ENCODE results near the gene MRPS6.
A peak's percentile ranks its signal among the peaks of the same experiment; 100 is the strongest.

Gene MRPS6

GRCh38 chr21:34100790-34101189 is 27.4 kb downstream of the MRPS6 start:
- peak; percentile 37 for DNase-seq (ENCODE audit: low spot score)

- no peak for DNase-seq (ENCODE audit: low spot score)
Observed at GRCh38 chr21:34105947-34106541, 32.7 kb downstream of the MRPS6 start.

GRCh38 chr21:34107606-34108005 is 34.2 kb downstream of the MRPS6 start:
- no peak for DNase-seq (ENCODE audit: low spot score)

GRCh38 chr21:34109075-34109474 is 35.7 kb downstream of the MRPS6 start:
- no peak for DNase-seq (ENCODE audit: low spot score)

- DNase-seq (ENCODE audit: low spot score): no peak
Observed at GRCh38 chr21:34110594-34111202, 37.3 kb downstream of the MRPS6 start.

- DNase-seq (ENCODE audit: low spot score): no peak
Observed at GRCh38 chr21:34112316-34113033, 39.1 kb downstream of the MRPS6 start.

GRCh38 chr21:34113842-34114241 is 40.5 kb downstream of the MRPS6 start:
- no peak for DNase-seq (ENCODE audit: low spot score)

GRCh38 chr21:34115160-34115559 is 41.8 kb downstream of the MRPS6 start:
- no peak for DNase-seq (ENCODE audit: low spot score)

GRCh38 chr21:34116569-34116968 is 43.2 kb downstream of the MRPS6 start:
- no peak for DNase-seq (ENCODE audit: low spot score)

- DNase-seq (ENCODE audit: low spot score): no peak
Observed at GRCh38 chr21:34120867-34121266, 47.5 kb downstream of the MRPS6 start.

GRCh38 chr21:34122047-34122446 is 48.7 kb downstream of the MRPS6 start:
- no peak for DNase-seq (ENCODE audit: low spot score)

GRCh38 chr21:34123609-34124008 is 50.2 kb downstream of the MRPS6 start:
- no peak for DNase-seq (ENCODE audit: low spot score)

- no peak for DNase-seq (ENCODE audit: low spot score)
Observed at GRCh38 chr21:34126269-34126668, 52.9 kb downstream of the MRPS6 start.

- no peak for DNase-seq (ENCODE audit: low spot score)
Observed at GRCh38 chr21:34126691-34127090, 53.3 kb downstream of the MRPS6 start.

- DNase-seq (ENCODE audit: low spot score): no peak
Observed at GRCh38 chr21:34128124-34128523, 54.7 kb downstream of the MRPS6 start.

- no peak for DNase-seq (ENCODE audit: low spot score)
Observed at GRCh38 chr21:34128674-34129038, 55.3 kb downstream of the MRPS6 start.

GRCh38 chr21:34129039-34129891 is 55.9 kb downstream of the MRPS6 start:
- DNase-seq (ENCODE audit: low spot score): peak; percentile 29

- DNase-seq (ENCODE audit: low spot score): no peak
Observed at GRCh38 chr21:34129901-34130715, 56.7 kb downstream of the MRPS6 start.

- DNase-seq (ENCODE audit: low spot score): no peak
Observed at GRCh38 chr21:34130716-34130985, 57.3 kb downstream of the MRPS6 start.

- DNase-seq (ENCODE audit: low spot score): no peak
Observed at GRCh38 chr21:34131586-34131985, 58.2 kb downstream of the MRPS6 start.

GRCh38 chr21:34132202-34132601 is 58.8 kb downstream of the MRPS6 start:
- DNase-seq (ENCODE audit: low spot score): no peak

- no peak for DNase-seq (ENCODE audit: low spot score)
Observed at GRCh38 chr21:34132926-34133325, 59.5 kb downstream of the MRPS6 start.
